Glutamatergic neuron (in vitro differentiated cells): ENCODE results near the gene BAG5. TPM values are rescaled to one million over a fixed set of nuclear protein-coding genes. Genes with fewer than 3 reads are reported as not detected.
A peak's percentile ranks its signal among the peaks of the same experiment; 100 is the strongest.

ENCODE experiments used
- DNase-seq: peaks from one replicate; pipeline ENCODE4 v3.0.0; 2022
- H3K27ac Mint-ChIP-seq: one replicate; pipeline ENCODE4 v1.8.0; 2020; ENCODE audit warnings: mild to moderate bottlenecking, mixed read lengths, inconsistent platforms; ENCODE audit not compliant: unreplicated experiment
- H3K27me3 Mint-ChIP-seq: one replicate; pipeline ENCODE4 v1.8.0; 2020; ENCODE audit warnings: mild to moderate bottlenecking, moderate library complexity, mixed read lengths, inconsistent platforms; ENCODE audit not compliant: unreplicated experiment
- H3K36me3 Mint-ChIP-seq: one replicate; pipeline ENCODE4 v1.8.0; 2020; ENCODE audit warnings: mild to moderate bottlenecking, mixed read lengths, inconsistent platforms; ENCODE audit not compliant: unreplicated experiment
- H3K4me1 Mint-ChIP-seq: one replicate; pipeline ENCODE4 v1.8.0; 2020; ENCODE audit warnings: mild to moderate bottlenecking, low read depth, mixed read lengths, inconsistent platforms; ENCODE audit not compliant: unreplicated experiment
- H3K4me3 Mint-ChIP-seq: one replicate; pipeline ENCODE4 v1.8.0; 2020; ENCODE audit warnings: mild to moderate bottlenecking, mixed read lengths, inconsistent platforms; ENCODE audit not compliant: unreplicated experiment
- H3K9me3 Mint-ChIP-seq: one replicate; pipeline ENCODE4 v1.8.0; 2020; ENCODE audit warnings: mild to moderate bottlenecking, moderate library complexity, mixed read lengths, inconsistent platforms; ENCODE audit not compliant: unreplicated experiment
- total RNA-seq: library from RNA; stranded (reverse); fragmentation: NEBNext Ultra II Directional; extraction: Animal tissue kit (Norgen Biotek cat#: 25700); gene quantifications from one replicate; pipeline ENCODE4 v1.2.1, GENCODE V29; 2021; ENCODE audit not compliant: unreplicated experiment
- TF ChIP-seq, protein P1 (sequence below): fragments of 200-600 bp; sonication (generic); IDR thresholded peaks from one replicate; pipeline ENCODE4 v1.5.0; 2021; ENCODE audit not compliant: partially characterized antibody, unreplicated experiment

The BAG5 gene
- total RNA-seq, 1 donor from 2014 or later = 34.4 TPM

GRCh38 chr14:103543721-103544387 lies 18.6 kb downstream of the BAG5 start:
- TF ChIP-seq, protein P1, sequence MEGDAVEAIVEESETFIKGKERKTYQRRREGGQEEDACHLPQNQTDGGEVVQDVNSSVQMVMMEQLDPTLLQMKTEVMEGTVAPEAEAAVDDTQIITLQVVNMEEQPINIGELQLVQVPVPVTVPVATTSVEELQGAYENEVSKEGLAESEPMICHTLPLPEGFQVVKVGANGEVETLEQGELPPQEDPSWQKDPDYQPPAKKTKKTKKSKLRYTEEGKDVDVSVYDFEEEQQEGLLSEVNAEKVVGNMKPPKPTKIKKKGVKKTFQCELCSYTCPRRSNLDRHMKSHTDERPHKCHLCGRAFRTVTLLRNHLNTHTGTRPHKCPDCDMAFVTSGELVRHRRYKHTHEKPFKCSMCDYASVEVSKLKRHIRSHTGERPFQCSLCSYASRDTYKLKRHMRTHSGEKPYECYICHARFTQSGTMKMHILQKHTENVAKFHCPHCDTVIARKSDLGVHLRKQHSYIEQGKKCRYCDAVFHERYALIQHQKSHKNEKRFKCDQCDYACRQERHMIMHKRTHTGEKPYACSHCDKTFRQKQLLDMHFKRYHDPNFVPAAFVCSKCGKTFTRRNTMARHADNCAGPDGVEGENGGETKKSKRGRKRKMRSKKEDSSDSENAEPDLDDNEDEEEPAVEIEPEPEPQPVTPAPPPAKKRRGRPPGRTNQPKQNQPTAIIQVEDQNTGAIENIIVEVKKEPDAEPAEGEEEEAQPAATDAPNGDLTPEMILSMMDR = no peak
- DNase-seq = peak; percentile 69
- Mint-ChIP-seq H3K4me3 (no peak overlapping the region), H3K36me3 (no peaks in the 10 kb centered on the region), H3K27ac (peak overlapping the region; percentile 88), H3K27me3 (peaks cover 16% of the 10 kb centered on the region), H3K9me3 (peaks cover 3% of the 10 kb centered on the region), H3K4me1 (peaks cover 14% of the 10 kb centered on the region)

DNA sequence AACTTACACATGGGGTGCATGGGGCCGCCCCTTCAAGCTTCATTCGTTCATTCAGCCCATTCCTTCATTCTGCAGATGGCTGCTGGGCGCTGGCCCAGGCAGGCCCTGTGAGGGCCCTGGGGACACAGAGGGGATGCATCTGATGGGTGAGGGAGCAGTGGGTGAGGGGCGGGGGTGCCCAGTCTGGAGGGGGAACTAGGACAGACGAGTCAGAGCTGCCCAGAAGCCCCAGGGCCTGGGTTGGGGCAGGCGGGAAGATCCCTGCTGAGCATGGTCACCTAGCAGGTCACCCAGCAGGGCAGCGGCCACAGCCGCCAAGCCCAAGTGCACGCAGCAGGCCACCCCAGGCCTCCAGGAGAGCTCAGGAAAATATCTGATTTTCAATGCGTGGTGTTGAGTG lies 19.3 kb downstream of the BAG5 start:
- H3K27ac Mint-ChIP-seq = peak overlapping the region; percentile 88
- TF ChIP-seq, protein P1 = no peak
- no peak overlapping the region for H3K4me3 Mint-ChIP-seq
- peaks cover 14% of the 10 kb centered on the region for H3K4me1 Mint-ChIP-seq
- H3K36me3 Mint-ChIP-seq = no peaks in the 10 kb centered on the region
- peaks cover 16% of the 10 kb centered on the region for H3K27me3 Mint-ChIP-seq
- H3K9me3 Mint-ChIP-seq = peaks cover 3% of the 10 kb centered on the region
- DNase-seq = no peak

DNA sequence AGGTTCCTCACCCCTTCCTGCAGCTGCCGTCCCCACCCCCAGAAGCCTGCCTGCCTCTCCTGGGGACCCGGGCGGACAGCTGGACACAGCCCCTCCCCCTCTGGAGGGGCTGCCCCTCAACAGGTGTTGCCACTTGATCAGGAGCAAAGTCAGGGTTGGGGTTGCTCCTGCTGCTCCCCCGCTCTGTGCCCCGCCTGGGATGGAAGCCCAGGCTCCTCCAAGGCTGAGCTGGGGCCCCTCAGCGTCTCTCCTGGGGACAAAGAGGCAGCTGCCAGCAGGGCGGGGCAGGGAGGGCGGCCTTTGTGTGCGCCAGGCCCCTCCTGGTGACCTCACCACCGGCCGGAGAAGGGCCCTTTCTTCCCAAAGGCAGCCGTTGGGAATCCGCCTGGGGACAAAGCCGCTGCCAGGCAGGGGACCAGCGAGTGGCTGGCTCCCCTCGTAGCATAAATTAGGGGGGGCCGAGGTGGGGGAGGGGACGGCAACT lies 19.8 kb downstream of the BAG5 start:
- Mint-ChIP-seq H3K9me3 (peaks cover 2% of the 10 kb centered on the region), H3K36me3 (no peaks in the 10 kb centered on the region), H3K4me3 (no peak overlapping the region), H3K4me1 (peaks cover 14% of the 10 kb centered on the region), H3K27me3 (peaks cover 14% of the 10 kb centered on the region), H3K27ac (peak overlapping the region; percentile 88)
- TF ChIP-seq, protein P1 = no peak
- DNase-seq = peak; percentile 94

DNA sequence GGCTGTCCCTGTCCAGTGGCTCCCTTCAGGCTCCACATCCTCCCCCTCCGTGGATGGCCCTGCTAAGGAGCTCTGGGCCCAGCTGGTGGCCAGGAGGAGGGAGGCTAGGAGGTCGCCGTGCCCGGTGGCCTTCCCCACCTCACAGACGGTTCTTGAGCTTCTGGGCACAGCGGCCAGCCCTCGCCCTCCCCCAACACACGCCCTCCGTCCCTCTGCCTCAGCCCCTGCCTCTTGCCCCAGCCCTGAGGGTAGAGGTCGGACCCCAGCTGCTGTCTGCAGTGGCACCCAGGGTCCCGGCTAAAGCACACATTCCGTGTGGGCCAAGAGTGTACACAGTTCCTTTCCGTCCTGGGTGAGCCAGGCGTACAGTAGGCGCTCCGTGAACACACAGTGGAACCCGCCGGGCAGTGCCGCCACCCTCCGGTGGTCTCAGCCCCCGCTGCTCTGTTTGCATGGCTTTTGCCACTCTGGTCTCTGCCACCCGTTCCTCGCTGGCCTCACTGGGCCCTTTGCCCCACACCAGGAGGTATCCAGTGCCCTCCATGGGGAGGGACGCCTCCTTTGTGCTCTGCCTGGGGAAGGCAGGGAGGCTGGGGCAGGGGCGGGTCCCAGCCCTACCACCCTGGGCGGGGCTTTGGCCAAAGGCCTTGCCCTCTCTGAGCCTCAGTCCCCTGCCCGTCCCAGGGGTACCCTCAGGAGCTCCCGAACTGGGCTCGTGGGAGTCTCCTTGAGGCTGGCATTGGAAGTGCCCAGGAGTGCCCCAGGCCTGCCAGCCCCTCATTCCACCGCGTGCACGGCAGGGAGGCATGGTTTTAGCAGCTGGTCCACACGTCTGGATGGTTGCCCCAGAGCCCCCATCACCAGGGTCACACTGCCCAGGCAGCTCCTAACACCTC lies 20.5 kb downstream of the BAG5 start:
- Mint-ChIP-seq H3K4me3 (no peak overlapping the region), H3K36me3 (no peaks in the 10 kb centered on the region), H3K27ac (peak overlapping the region; percentile 84)

More for the DNA sequence above, 20.5 kb downstream of the BAG5 start:
- TF ChIP-seq, protein P1 = peak; percentile 14
- DNase-seq = peak; percentile 56
- Mint-ChIP-seq H3K4me1 (peaks cover 15% of the 10 kb centered on the region), H3K27me3 (peaks cover 14% of the 10 kb centered on the region), H3K9me3 (peaks cover 2% of the 10 kb centered on the region)
